IPS-18c (cell line): ENCODE data around the gene PDE3A.

Experiments used
- H3K4me3 ChIP-seq: 2 replicates; pipeline ENCODE4 v1.7.0; 2013; ENCODE audit warnings: low read depth, mild to moderate bottlenecking, low read length, moderate library complexity; ENCODE audit not compliant: insufficient read depth
- H3K9me3 ChIP-seq: one replicate; pipeline ENCODE4 v1.6.1; 2013; ENCODE audit warnings: mild to moderate bottlenecking, low read length, moderate library complexity; ENCODE audit not compliant: control insufficient read depth, insufficient read depth

The PDE3A gene

GRCh38 chr12:20494851-20495250 is 126.5 kb downstream of the PDE3A start:
- no peaks in the 10 kb centered on the region for H3K9me3 ChIP-seq
- H3K4me3 ChIP-seq, result no peak overlapping the region

GRCh38 chr12:20495997-20496396 is 127.7 kb downstream of the PDE3A start:
- Histone ChIP-seq H3K4me3 (no peak overlapping the region), H3K9me3 (no peaks in the 10 kb centered on the region)

- Histone ChIP-seq H3K9me3 (no peaks in the 10 kb centered on the region), H3K4me3 (no peak overlapping the region)
Measured at GRCh38 chr12:20497707-20498106, 129.4 kb downstream of the PDE3A start.

DNA sequence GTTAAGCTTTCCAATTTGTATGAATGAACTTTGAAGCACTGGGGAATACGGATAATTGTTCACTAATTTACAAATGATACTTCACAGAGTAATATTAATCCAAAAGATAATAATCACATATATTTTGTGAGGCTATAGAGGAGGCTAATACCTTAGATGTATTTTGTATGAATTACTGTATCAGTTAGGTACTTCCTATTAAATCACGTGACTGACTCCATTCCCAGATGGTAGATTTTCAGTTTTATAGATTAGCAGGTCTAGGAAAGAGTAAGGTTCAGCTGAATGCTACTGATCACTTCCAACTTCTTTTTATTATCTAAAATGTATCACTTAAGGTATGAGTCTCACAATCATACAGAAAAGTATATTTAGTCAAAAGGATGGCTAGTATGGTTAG is 133.6 kb downstream of the PDE3A start:
- no peaks in the 10 kb centered on the region for H3K9me3 ChIP-seq
- H3K4me3 ChIP-seq, result no peak overlapping the region

- no peak overlapping the region for H3K4me3 ChIP-seq
- H3K9me3 ChIP-seq, result no peaks in the 10 kb centered on the region
Measured at GRCh38 chr12:20503858-20504257, 135.5 kb downstream of the PDE3A start.

- H3K4me3 ChIP-seq, result no peak overlapping the region
- no peaks in the 10 kb centered on the region for H3K9me3 ChIP-seq
Measured at GRCh38 chr12:20505056-20505455, 136.7 kb downstream of the PDE3A start.

GRCh38 chr12:20507056-20507455 is 138.7 kb downstream of the PDE3A start:
- no peaks in the 10 kb centered on the region for H3K9me3 ChIP-seq
- no peak overlapping the region for H3K4me3 ChIP-seq

DNA sequence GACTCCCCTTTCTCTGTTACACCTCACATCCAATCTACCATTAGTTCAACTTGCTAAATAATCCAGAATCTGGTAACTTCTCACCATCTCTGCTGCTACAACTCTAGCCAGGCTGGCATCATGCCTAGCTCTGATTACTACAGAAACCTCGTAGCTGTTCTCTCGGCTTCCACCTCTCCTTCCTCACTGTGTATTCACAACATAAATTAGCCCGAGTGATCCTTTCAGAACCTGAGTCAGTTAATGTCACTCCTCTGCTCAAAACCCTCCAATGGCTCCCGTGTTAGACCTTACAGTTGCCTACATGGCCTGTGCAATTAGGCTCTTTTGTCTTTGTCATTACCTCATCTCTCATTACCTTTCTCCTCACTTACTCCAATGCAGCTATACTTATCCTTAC is 139.4 kb downstream of the PDE3A start:
- no peak overlapping the region for H3K4me3 ChIP-seq
- H3K9me3 ChIP-seq, result no peaks in the 10 kb centered on the region

GRCh38 chr12:20508359-20508758 is 140.0 kb downstream of the PDE3A start:
- no peak overlapping the region for H3K4me3 ChIP-seq
- no peaks in the 10 kb centered on the region for H3K9me3 ChIP-seq

DNA sequence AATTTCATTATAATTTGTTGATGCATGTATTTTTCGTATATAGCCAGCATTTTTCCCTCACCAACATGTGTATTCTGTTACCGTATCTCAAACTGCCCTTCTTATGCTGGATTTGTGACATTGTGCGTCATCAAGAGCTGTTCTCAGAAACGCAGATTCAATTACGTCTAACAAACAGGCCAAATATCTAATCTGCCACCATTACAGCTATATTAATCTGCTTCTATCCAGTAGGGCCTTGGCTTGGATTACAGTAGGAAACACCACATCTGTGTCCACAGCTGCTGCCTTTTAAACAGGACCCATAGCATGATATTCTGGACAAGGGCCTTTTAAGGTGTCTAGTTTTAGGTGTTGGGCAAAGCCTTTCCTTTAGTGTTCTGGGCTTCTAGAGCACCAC is 140.6 kb downstream of the PDE3A start:
- no peak overlapping the region for H3K4me3 ChIP-seq

GRCh38 chr12:20510811-20511210 is 142.5 kb downstream of the PDE3A start:
- Histone ChIP-seq H3K9me3 (no peaks in the 10 kb centered on the region), H3K4me3 (no peak overlapping the region)

More for the DNA sequence above, 140.6 kb downstream of the PDE3A start:
- H3K9me3 ChIP-seq, result no peaks in the 10 kb centered on the region

- no peaks in the 10 kb centered on the region for H3K9me3 ChIP-seq
- H3K4me3 ChIP-seq, result no peak overlapping the region
Measured at GRCh38 chr12:20513189-20513588, 144.9 kb downstream of the PDE3A start.

DNA sequence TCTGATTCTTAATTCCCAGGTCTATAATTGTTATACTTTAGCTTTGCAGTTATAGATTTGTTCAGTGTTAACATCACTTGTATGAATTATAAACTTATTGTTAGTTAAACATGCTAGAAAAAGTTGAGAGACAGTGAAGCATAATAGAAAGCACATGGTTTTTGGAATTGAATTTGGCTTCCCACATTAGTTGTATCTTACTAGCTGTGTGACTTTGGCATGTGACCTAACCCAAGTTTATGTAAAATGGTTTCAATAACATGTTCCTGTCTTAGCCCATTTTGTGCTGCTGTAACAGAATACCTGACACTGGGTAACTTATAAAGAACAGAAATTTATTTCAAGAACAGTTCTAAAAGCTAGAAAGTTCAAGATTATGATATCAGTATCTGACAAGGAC is 146.3 kb downstream of the PDE3A start:
- no peak overlapping the region for H3K4me3 ChIP-seq
- no peaks in the 10 kb centered on the region for H3K9me3 ChIP-seq

GRCh38 chr12:20520532-20520931 is 152.2 kb downstream of the PDE3A start:
- Histone ChIP-seq H3K9me3 (no peaks in the 10 kb centered on the region), H3K4me3 (no peak overlapping the region)

- Histone ChIP-seq H3K9me3 (no peaks in the 10 kb centered on the region), H3K4me3 (no peak overlapping the region)
Measured at GRCh38 chr12:20523658-20524057, 155.3 kb downstream of the PDE3A start.

DNA sequence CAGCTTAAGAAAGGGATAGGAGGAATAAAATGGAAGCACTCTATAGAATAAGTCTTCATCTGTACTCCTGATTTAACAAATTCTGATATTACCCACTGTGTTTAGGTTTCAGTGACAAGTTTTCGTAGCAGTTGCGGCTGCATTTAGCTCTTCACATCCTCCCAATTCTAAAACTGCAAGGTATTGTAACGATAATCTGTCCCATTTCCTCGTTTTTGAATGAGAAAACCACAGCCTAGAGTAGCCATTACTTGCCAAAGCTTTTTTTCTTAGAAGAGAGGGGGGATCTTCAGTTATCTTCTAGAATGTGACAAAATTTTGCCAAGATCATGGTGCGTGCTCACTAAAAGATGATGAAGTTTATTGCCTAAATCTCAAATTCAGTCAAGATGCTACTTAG is 155.8 kb downstream of the PDE3A start:
- H3K9me3 ChIP-seq, result no peaks in the 10 kb centered on the region
- no peak overlapping the region for H3K4me3 ChIP-seq

- no peak overlapping the region for H3K4me3 ChIP-seq
- no peaks in the 10 kb centered on the region for H3K9me3 ChIP-seq
Measured at GRCh38 chr12:20525064-20525610, 156.8 kb downstream of the PDE3A start.

DNA sequence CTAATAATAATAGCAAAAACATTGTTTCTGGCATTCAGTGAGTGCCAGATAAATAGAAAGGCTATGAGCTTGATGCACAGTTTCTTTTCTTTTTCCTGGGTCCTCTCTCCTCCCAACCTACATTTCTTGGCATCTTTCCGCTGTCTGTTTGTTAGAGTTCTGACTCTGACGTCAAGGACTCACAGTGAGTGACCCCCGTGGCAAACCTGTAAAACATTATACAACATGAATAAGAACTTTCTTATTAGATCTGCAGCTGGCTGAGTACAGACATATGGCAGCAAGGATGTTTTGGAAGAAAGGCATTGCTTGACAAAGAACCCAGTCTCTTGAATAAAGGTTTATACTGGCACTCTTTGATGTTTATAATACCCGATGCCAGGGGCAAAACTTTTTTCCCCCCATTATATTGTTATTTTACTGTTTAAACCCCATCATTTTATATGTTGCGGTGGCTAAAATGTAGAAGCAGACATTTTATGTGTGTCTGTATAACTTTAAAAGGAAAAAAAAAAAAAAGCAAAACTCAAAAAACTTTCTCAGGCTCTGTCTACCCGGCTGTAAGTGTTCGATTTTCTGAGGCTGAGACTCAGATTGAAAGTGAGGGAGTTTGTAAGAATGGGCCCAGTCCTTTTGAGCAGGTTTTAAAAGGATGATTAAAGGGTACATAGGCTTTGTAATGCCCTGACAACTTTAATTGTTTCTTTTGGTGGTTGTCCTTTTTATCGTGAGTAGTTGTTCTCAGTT is 159.3 kb downstream of the PDE3A start:
- Histone ChIP-seq H3K9me3 (no peaks in the 10 kb centered on the region), H3K4me3 (no peak overlapping the region)

GRCh38 chr12:20528208-20528607 is 159.9 kb downstream of the PDE3A start:
- Histone ChIP-seq H3K9me3 (no peaks in the 10 kb centered on the region), H3K4me3 (no peak overlapping the region)
